HepG2 (cell line): ENCODE results near the gene TMEM121. TPM values are rescaled to one million over a fixed set of nuclear protein-coding genes. Genes with fewer than 3 reads are reported as not detected.

Experiments
- ATRX ChIP-seq: sonication (generic); formaldehyde crosslinking; IDR thresholded peaks from 2 replicates; pipeline ENCODE4 v1.4.0; 2020; ENCODE audit warnings: missing genetic modification reagents, borderline replicate concordance
- CCDC6 ChIP-seq: sonication (generic); formaldehyde crosslinking; IDR thresholded peaks from 2 replicates; pipeline ENCODE4 v1.8.1; 2022; ENCODE audit warnings: mild to moderate bottlenecking, missing genetic modification reagents, moderate library complexity
- FOXC1 ChIP-seq: sonication (generic); formaldehyde crosslinking; IDR thresholded peaks from 2 replicates; pipeline ENCODE4 v1.8.0; 2022; ENCODE audit warnings: mild to moderate bottlenecking, missing genetic modification reagents, borderline replicate concordance
- FOXM1 ChIP-seq: sonication (generic); formaldehyde crosslinking; IDR thresholded peaks from 2 replicates; pipeline ENCODE4 v1.5.0; 2020; ENCODE audit warnings: missing genetic modification reagents
- GTF2F1 ChIP-seq: fragments of 150-350 bp; IDR thresholded peaks from 2 replicates; pipeline ENCODE4 v1.6.1; 2014; ENCODE audit warnings: low read length
- GZF1 ChIP-seq: sonication (generic); formaldehyde crosslinking; IDR thresholded peaks from 2 replicates; pipeline ENCODE4 v1.5.1; 2020; ENCODE audit warnings: mild to moderate bottlenecking, missing genetic modification reagents
- HHEX ChIP-seq: IDR thresholded peaks from 2 replicates; pipeline ENCODE4 v1.6.1; 2016; ENCODE audit warnings: control low read depth
- IKZF1 ChIP-seq: fragments of 450-650 bp; IDR thresholded peaks from 2 replicates; pipeline ENCODE4 v1.7.1; 2016
- KAT2B ChIP-seq: fragments of 150-350 bp; IDR thresholded peaks from 2 replicates; pipeline ENCODE4 v1.6.1; 2014; ENCODE audit warnings: low read depth, low read length, borderline replicate concordance
- RBM22 ChIP-seq: fragments of 200-400 bp; formaldehyde crosslinking; optimal IDR thresholded peaks from 2 replicates; pipeline ENCODE3; 2017; ENCODE audit warnings: mild to moderate bottlenecking, low read length, moderate library complexity
- RCOR2 ChIP-seq: IDR thresholded peaks from 2 replicates; pipeline ENCODE4 v1.6.1; 2016; ENCODE audit warnings: missing biosample characterization, missing genetic modification reagents
- SRY ChIP-seq: sonication (generic); formaldehyde crosslinking; IDR thresholded peaks from 2 replicates; pipeline ENCODE4 v1.8.0; 2022; ENCODE audit warnings: mild to moderate bottlenecking, missing genetic modification reagents
- SUZ12 ChIP-seq: fragments of 150-350 bp; IDR thresholded peaks from 2 replicates; pipeline ENCODE4 v1.6.1; 2014; ENCODE audit warnings: low read depth, low read length
- ZNF335 ChIP-seq: sonication (generic); formaldehyde crosslinking; IDR thresholded peaks from 2 replicates; pipeline ENCODE4 v1.4.0; 2020; ENCODE audit warnings: missing genetic modification reagents
- ZNF367 ChIP-seq: sonication (generic); formaldehyde crosslinking; IDR thresholded peaks from 2 replicates; pipeline ENCODE4 v1.4.0; 2020; ENCODE audit warnings: missing genetic modification reagents, borderline replicate concordance
- ZNF451 ChIP-seq: sonication (generic); formaldehyde crosslinking; IDR thresholded peaks from 2 replicates; pipeline ENCODE4 v1.5.0; 2020; ENCODE audit warnings: mild to moderate bottlenecking, missing genetic modification reagents
- ZNF510 ChIP-seq: sonication (generic); formaldehyde crosslinking; IDR thresholded peaks from 2 replicates; pipeline ENCODE4 v1.4.0; 2020; ENCODE audit warnings: low read depth, mild to moderate bottlenecking, missing genetic modification reagents
- ZNF598 ChIP-seq: sonication (generic); formaldehyde crosslinking; IDR thresholded peaks from 2 replicates; pipeline ENCODE4 v1.5.1; 2020; ENCODE audit warnings: mild to moderate bottlenecking, missing genetic modification reagents, borderline replicate concordance
- ZNF616 ChIP-seq: sonication (generic); formaldehyde crosslinking; IDR thresholded peaks from 2 replicates; pipeline ENCODE4 v1.5.0; 2020; ENCODE audit warnings: low read depth, mild to moderate bottlenecking, missing genetic modification reagents
- ZSCAN9 ChIP-seq: IDR thresholded peaks from 2 replicates; pipeline ENCODE4 v1.6.1; 2016; ENCODE audit warnings: borderline replicate concordance
- polyA plus RNA-seq, 8 experiments: library from polyadenylated mRNA; depleted of rRNA in 3 of 8; stranded (reverse) in 7 of 8; unstranded in 1 of 8; fragments of >200 nt; fragmentation: Illumina TruSeq in 4 of 8; extraction: Trizol in 4 of 8; gene quantifications; 2 replicates each; pipeline versions ENCODE4 v1.2.1 to v1.2.3, GENCODE V29; 2011 to 2016; ENCODE audit warnings: low read depth in 4 of 8, missing spikeins in 1 of 8, mixed read lengths in 1 of 8; ENCODE audit not compliant: insufficient read depth in 1 of 8
- total RNA-seq, 5 experiments: library from RNA; depleted of rRNA; stranded (reverse); fragments of >200 nt; fragmentation: Illumina TruSeq; extraction: Trizol; gene quantifications; 2 replicates each; pipeline ENCODE4 v1.2.3, GENCODE V29; 2016; ENCODE audit warnings: low read depth in 1 of 5
- TF ChIP-seq, protein P1 (sequence below): sonication (generic); formaldehyde crosslinking; IDR thresholded peaks from 2 replicates; pipeline ENCODE4 v1.4.0; 2020; ENCODE audit warnings: missing genetic modification reagents
- TF ChIP-seq, protein P2 (sequence below): sonication (generic); formaldehyde crosslinking; IDR thresholded peaks from 2 replicates; pipeline ENCODE4 v1.8.0; 2022; ENCODE audit warnings: missing genetic modification reagents, mild to moderate bottlenecking, inconsistent platforms, borderline replicate concordance
- TF ChIP-seq, protein P3 (sequence below): sonication (generic); formaldehyde crosslinking; IDR thresholded peaks from 2 replicates; pipeline ENCODE4 v1.5.0; 2020; ENCODE audit warnings: mild to moderate bottlenecking, missing genetic modification reagents

Gene TMEM121
- total and polyA plus RNA-seq, 2 of the 13 experiments (the other 11 are each of a cell fraction or from before 2014, with no cell fraction given): 6.6 to 19.0 TPM

DNA sequence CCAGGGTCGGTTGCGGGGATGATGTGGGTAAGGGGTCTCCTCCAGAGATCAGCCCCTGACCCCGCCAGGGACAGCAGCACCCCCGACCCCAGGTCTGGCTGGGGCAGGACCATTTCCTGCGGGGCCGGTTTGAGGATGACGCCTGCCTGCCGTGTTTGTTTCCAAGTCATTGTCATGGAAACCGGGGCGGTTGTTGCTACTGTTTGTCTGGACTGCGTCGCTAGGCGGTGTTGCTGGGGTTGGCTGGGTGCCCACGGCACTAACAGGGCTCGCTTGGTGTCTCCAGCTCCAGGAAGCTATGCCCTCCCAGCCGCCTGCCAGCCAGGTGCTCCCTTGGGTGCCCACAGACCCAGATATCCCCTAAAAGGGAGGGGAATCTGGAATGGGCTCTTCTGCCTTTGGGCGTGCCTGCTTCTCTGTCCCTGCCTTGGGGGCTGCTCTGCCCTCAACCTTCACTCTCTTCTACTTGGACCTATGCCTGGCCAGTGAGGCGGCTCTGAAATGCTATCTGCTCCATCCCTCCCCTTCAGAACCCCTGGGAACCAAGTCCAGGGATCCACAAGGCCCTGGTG, 44.4 kb upstream of the TMEM121 start (continued):
- TF ChIP-seq, protein P1, sequence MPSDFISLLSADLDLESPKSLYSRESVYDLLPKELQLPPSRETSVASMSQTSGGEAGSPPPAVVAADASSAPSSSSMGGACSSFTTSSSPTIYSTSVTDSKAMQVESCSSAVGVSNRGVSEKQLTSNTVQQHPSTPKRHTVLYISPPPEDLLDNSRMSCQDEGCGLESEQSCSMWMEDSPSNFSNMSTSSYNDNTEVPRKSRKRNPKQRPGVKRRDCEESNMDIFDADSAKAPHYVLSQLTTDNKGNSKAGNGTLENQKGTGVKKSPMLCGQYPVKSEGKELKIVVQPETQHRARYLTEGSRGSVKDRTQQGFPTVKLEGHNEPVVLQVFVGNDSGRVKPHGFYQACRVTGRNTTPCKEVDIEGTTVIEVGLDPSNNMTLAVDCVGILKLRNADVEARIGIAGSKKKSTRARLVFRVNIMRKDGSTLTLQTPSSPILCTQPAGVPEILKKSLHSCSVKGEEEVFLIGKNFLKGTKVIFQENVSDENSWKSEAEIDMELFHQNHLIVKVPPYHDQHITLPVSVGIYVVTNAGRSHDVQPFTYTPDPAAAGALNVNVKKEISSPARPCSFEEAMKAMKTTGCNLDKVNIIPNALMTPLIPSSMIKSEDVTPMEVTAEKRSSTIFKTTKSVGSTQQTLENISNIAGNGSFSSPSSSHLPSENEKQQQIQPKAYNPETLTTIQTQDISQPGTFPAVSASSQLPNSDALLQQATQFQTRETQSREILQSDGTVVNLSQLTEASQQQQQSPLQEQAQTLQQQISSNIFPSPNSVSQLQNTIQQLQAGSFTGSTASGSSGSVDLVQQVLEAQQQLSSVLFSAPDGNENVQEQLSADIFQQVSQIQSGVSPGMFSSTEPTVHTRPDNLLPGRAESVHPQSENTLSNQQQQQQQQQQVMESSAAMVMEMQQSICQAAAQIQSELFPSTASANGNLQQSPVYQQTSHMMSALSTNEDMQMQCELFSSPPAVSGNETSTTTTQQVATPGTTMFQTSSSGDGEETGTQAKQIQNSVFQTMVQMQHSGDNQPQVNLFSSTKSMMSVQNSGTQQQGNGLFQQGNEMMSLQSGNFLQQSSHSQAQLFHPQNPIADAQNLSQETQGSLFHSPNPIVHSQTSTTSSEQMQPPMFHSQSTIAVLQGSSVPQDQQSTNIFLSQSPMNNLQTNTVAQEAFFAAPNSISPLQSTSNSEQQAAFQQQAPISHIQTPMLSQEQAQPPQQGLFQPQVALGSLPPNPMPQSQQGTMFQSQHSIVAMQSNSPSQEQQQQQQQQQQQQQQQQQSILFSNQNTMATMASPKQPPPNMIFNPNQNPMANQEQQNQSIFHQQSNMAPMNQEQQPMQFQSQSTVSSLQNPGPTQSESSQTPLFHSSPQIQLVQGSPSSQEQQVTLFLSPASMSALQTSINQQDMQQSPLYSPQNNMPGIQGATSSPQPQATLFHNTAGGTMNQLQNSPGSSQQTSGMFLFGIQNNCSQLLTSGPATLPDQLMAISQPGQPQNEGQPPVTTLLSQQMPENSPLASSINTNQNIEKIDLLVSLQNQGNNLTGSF (CRISPR knock-in tag): no peak
- no peak for TF ChIP-seq ZSCAN9 (CRISPR knock-in tag)
- no peak for TF ChIP-seq GZF1 (CRISPR knock-in tag)
- no peak for TF ChIP-seq ZNF335 (CRISPR knock-in tag)
- TF ChIP-seq, protein P2, sequence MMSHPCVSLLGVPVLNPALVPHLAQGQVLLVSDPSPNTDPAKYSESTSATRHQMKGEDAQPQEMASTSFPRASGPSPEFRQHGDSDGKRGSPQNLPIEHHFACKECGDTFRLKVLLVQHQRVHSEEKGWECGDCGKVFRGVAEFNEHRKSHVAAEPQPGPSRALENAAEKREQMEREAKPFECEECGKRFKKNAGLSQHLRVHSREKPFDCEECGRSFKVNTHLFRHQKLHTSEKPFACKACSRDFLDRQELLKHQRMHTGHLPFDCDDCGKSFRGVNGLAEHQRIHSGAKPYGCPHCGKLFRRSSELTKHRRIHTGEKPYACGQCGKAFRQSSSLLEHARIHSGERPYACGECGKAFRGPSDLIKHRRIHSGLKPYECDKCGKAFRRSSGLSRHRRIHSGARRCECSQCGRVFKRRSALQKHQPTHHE: no peak
- TF ChIP-seq FOXM1: no peak
- no peak for TF ChIP-seq RBM22
- TF ChIP-seq ZNF367: no peak
- no peak for TF ChIP-seq RCOR2 (CRISPR knock-in tag)
- TF ChIP-seq ATRX (CRISPR knock-in tag): no peak
- no peak for TF ChIP-seq KAT2B
- no peak for TF ChIP-seq HHEX (CRISPR knock-in tag)
- no peak for TF ChIP-seq ZNF510
- no peak for TF ChIP-seq ZNF451
- no peak for TF ChIP-seq ZNF616
- no peak for TF ChIP-seq CCDC6
- no peak for TF ChIP-seq SRY (CRISPR knock-in tag)
- no peak for TF ChIP-seq IKZF1
- 0 out of 2 replicates have a peak, but pooled peaks have one; percentile 36 for TF ChIP-seq FOXC1 (CRISPR knock-in tag)
- 0 out of 2 replicates have a peak, but pooled peaks have one; percentile 49 for TF ChIP-seq GTF2F1
- no peak for TF ChIP-seq ZNF598
- TF ChIP-seq, protein P3, sequence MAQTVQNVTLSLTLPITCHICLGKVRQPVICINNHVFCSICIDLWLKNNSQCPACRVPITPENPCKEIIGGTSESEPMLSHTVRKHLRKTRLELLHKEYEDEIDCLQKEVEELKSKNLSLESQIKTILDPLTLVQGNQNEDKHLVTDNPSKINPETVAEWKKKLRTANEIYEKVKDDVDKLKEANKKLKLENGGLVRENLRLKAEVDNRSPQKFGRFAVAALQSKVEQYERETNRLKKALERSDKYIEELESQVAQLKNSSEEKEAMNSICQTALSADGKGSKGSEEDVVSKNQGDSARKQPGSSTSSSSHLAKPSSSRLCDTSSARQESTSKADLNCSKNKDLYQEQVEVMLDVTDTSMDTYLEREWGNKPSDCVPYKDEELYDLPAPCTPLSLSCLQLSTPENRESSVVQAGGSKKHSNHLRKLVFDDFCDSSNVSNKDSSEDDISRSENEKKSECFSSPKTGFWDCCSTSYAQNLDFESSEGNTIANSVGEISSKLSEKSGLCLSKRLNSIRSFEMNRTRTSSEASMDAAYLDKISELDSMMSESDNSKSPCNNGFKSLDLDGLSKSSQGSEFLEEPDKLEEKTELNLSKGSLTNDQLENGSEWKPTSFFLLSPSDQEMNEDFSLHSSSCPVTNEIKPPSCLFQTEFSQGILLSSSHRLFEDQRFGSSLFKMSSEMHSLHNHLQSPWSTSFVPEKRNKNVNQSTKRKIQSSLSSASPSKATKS: no peak
- TF ChIP-seq SUZ12: no peak
